Measurements from ENCODE around the gene UGP2.

UGP2 gene

GRCh38 chr2:63866009-63866709 is 24.5 kb downstream of the UGP2 start:
- DNase-seq = no peak

- no peak for DNase-seq
Observed at GRCh38 chr2:63870679-63871078, 29.0 kb downstream of the UGP2 start.

GRCh38 chr2:63871864-63872263 is 30.2 kb downstream of the UGP2 start:
- no peak for DNase-seq

GRCh38 chr2:63872571-63873328 is 31.1 kb downstream of the UGP2 start:
- no peak for DNase-seq

- DNase-seq = no peak
Observed at GRCh38 chr2:63874204-63875130, 32.8 kb downstream of the UGP2 start.

GRCh38 chr2:63875131-63875527 is 33.4 kb downstream of the UGP2 start:
- no peak for DNase-seq

GRCh38 chr2:63875559-63876245 is 34.0 kb downstream of the UGP2 start:
- DNase-seq = no peak

- DNase-seq = no peak
Observed at GRCh38 chr2:63876311-63876710, 34.6 kb downstream of the UGP2 start.

GRCh38 chr2:63878486-63878885 is 36.8 kb downstream of the UGP2 start:
- DNase-seq = no peak

- DNase-seq = no peak
Observed at GRCh38 chr2:63879876-63880433, 38.3 kb downstream of the UGP2 start.

- no peak for DNase-seq
Observed at GRCh38 chr2:63880625-63881024, 38.9 kb downstream of the UGP2 start.

- DNase-seq = no peak
Observed at GRCh38 chr2:63881205-63881604, 39.5 kb downstream of the UGP2 start.

- DNase-seq = no peak
Observed at GRCh38 chr2:63882395-63883105, 40.9 kb downstream of the UGP2 start.

- no peak for DNase-seq
Observed at GRCh38 chr2:63886445-63886844, 44.7 kb downstream of the UGP2 start.

- DNase-seq = no peak
Observed at GRCh38 chr2:63888053-63888452, 46.4 kb downstream of the UGP2 start.

GRCh38 chr2:63888490-63889402 is 47.0 kb downstream of the UGP2 start:
- no peak for DNase-seq

- no peak for DNase-seq
Observed at GRCh38 chr2:63890678-63891077, 49.0 kb downstream of the UGP2 start.

GRCh38 chr2:63891488-63892030 is 49.9 kb downstream of the UGP2 start:
- DNase-seq = no peak

GRCh38 chr2:63893163-63893562 is 51.5 kb downstream of the UGP2 start:
- DNase-seq = no peak

GRCh38 chr2:63894167-63894566 is 52.5 kb downstream of the UGP2 start:
- no peak for DNase-seq

Data from activated gamma-delta T cell (primary cell).